Transverse colon (tissue), 4 donors: ENCODE data around the gene MATK.

Experiments used
- EP300 ChIP-seq: sonication (generic); formaldehyde crosslinking; IDR thresholded peaks from one replicate; pipeline ENCODE4 v1.6.1; 2017; ENCODE audit warnings: antibody characterized with exemption, low read depth
- POLR2A ChIP-seq: fragments of 450-650 bp; IDR thresholded peaks from one replicate; pipeline ENCODE4 v1.6.1; 2016; ENCODE audit warnings: antibody characterized with exemption, mild to moderate bottlenecking, moderate library complexity
- POLR2AphosphoS5 ChIP-seq, 3 donors: sonication (generic); formaldehyde crosslinking; IDR thresholded peaks; one replicate each; pipeline ENCODE4 v1.6.1; 2016; ENCODE audit warnings: antibody characterized with exemption in 3 of 3
- TF ChIP-seq, protein P1 (sequence below), 5 experiments: fragments of 200-600 bp in 3 of 5; fragments of 450-650 bp in 2 of 5; sonication (generic) in 3 of 5; IDR thresholded peaks; 1 replicate in 2 of 5; 2 replicates in 3 of 5; pipeline ENCODE4 v1.5.1; 2016 to 2017; ENCODE audit warnings: antibody characterized with exemption in 5 of 5, inconsistent platforms in 3 of 5, mild to moderate bottlenecking in 2 of 5, moderate library complexity in 1 of 5

DNA sequence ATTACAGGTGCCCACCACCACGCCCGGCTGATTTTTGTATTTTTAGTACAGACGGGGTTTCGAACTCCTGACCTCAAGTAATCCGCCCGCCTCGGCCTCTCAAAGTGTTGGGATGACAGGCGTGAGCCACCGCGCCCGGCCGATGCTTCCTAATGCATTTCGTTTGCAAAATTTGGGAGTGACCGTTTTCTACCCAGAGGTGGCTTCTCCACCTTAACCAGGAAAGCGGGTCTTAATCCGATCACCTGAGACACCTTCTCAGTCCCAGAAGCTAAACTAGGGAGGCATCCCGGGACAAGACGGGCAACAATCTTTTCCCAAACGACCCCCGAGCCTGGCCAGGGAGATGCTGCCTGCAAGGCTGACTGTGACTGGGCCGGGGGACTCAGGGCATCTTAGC is 14.8 kb upstream of the MATK start:
- TF ChIP-seq, protein P1, sequence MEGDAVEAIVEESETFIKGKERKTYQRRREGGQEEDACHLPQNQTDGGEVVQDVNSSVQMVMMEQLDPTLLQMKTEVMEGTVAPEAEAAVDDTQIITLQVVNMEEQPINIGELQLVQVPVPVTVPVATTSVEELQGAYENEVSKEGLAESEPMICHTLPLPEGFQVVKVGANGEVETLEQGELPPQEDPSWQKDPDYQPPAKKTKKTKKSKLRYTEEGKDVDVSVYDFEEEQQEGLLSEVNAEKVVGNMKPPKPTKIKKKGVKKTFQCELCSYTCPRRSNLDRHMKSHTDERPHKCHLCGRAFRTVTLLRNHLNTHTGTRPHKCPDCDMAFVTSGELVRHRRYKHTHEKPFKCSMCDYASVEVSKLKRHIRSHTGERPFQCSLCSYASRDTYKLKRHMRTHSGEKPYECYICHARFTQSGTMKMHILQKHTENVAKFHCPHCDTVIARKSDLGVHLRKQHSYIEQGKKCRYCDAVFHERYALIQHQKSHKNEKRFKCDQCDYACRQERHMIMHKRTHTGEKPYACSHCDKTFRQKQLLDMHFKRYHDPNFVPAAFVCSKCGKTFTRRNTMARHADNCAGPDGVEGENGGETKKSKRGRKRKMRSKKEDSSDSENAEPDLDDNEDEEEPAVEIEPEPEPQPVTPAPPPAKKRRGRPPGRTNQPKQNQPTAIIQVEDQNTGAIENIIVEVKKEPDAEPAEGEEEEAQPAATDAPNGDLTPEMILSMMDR (IDR thresholded peaks at IDR 0.05), result no peak
- no peak for TF ChIP-seq POLR2A
- no peak for TF ChIP-seq POLR2AphosphoS5 (IDR thresholded peaks at IDR 0.05)
- no peak for TF ChIP-seq EP300
